ENCODE measurements around the gene PIPOX.
A peak's percentile ranks its signal among the peaks of the same experiment; 100 is the strongest.
"Not testable (repeated sequence)": the region's sequence is repeated elsewhere in the genome, so short reads cannot be mapped to it uniquely, and the experiment has no call there.

The PIPOX gene

DNA sequence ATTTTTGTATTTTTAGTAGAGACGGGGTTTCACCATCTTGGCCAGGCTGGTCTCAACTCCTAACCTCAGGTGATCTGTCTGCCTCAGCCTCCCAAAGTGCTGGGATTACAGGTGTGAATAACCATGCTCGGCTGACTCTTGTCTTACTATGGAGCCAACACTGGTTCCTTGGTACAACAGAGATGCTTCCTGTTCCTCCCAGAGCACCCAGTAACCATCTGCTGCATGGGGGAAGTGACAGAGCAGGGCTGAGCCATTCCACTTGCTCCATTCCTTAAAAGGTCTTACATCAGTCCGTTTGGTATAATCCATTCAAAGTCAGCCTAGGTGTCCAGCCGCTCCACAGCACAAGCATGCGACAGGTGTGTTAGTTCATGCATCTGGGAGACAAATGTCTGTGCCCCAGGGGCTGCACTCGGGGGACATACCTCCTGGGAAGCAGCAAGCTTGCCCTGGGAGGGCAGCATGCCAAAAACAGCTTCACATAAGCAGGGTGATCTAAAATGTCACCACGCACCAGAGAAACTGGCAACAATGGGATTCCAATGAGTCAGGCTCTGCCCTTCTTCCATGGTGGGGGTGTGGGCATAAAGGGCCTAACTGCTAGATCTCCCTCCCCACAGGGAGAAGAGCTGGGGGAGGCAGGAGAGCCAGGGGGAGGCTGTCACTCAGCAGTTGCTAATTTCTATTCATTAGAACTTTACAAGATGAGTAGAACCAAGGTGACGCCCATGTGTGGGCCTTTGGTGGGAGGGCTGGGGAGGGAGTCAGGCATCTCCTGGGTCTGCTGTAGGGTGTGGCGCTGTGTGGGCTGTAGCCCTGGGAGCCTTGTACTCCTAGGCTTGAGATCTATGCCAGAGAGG lies 35.5 kb downstream of the PIPOX start:
- DNase-seq: no peak

DNA sequence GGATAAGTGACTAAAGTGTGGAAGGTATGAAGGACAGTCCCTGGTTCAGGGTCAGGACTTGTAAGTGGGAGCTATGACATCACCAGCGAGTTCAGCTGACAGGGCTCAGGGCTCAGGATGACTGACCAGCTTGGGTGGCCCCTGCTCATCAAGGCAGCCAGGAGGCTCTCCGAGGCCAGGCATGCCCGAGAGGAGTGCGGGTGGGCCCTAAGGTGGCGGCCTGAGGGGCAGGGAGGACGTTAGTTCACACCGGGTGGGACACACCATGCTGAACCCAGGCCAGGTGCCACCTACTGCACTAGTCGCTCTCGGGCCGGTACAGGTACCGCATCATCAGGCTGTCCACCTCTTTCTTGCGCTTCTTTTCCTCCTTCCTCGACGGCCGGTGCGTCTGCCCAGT lies 36.5 kb downstream of the PIPOX start:
- DNase-seq: no peak

DNA sequence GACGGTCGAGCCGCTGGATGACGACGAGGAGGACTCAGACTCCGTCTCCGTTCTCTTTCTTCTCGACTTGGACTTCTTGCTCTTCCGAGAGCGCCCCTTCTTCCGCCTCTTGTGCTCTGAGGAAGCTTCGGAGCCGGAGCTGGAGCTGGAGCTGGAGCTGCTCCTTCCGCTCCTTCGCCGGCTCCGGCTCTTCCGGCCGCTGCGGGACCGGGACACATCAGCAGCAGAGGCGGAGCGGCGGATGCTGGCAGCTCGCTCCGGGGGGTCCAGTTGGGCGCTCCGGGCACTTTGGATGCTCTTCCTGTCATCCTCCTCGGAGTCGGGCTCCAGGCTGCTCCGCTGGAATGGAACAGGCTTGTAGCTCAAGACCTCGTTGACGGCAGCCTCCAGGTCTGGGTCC lies 36.9 kb downstream of the PIPOX start:
- no peak for DNase-seq

DNA sequence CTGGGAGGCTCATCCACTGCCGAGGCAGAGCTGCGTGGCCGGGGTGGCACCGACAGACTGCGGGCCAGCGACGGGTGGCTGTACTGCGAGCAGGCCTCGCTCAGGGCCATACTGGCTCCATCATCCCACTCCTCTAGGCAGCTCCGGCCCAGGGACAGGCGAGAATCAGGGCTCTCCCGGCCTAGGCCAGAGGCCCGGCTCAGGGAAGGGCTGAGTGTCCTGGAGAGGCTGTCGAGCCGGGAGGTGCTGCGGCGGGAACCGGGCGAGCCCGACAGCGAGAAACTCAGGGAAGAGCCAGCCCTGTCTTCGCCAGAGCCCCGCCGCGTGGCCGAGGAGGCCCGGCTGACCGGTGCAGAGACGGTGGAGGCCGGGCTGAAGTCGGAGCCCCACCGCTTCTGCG lies 37.4 kb downstream of the PIPOX start:
- no peak for DNase-seq

DNA sequence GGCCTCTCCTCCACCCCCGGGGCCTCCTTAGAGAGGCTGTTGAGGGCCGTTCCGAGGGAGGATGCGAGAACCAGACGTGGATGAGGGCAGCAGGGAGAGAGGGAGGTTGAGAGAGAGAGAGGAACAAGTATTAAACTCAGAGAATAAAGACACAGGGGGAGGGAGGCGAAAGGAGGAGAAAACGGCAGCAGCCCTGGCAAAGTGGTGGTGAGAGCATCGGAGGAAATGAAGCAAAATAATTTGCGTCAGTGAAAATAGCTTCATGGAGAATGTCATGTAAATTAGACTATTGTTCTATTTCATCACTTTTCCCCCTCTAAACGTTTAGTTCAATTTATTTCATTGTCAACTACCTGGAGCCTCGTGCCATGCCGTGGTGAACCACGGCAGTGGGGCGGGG lies 38.0 kb downstream of the PIPOX start:
- DNase-seq: no peak

DNA sequence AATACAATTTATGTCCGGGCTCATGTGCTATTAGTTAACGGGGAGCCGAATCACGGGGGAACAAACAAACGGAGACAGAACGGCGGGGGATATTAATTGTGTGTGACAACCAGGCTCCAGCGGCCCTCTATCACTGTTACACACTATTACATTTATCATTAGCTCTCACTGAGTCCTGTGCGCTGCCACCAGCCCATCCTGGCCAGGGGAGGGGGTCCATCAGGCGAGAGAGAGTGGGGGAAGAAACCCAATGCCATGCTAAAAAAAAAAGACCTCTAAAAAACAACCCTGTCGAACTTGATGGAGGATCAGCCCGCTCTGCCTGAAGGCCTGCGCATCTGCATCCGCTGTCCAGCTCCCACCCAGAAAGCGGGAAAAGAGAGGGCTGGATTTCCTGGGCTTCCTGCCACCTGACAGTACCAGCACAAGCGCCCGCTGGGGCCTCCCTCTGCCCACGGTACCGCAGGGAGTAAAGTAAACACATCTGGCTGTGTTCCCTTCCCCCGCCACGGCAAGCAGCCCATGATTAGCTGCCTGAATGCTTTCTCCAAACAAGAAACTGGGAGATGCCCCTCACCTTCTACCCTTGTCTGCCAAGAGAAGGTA lies 41.7 kb downstream of the PIPOX start:
- DNase-seq: peak; percentile 84

DNA sequence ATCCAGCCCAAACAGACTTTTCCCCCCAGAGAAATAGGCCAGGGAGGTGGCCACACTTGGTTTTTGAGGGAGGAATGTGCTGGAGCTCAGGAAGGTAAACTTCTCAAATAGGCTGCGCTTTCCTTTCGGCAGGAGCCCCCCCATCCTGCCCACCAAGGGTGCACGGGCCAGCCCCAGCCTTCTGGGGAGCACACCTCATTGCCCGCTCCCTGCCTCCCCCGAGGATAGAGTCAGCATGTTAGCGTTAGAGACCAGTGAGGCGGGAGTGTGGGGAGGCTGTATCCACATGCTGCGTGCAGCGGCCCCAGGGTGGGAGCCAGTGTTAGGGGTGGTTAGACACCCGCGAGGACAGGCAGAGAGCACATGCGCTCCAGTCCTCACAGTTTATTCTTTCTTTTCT lies 42.3 kb downstream of the PIPOX start:
- DNase-seq: no peak

DNA sequence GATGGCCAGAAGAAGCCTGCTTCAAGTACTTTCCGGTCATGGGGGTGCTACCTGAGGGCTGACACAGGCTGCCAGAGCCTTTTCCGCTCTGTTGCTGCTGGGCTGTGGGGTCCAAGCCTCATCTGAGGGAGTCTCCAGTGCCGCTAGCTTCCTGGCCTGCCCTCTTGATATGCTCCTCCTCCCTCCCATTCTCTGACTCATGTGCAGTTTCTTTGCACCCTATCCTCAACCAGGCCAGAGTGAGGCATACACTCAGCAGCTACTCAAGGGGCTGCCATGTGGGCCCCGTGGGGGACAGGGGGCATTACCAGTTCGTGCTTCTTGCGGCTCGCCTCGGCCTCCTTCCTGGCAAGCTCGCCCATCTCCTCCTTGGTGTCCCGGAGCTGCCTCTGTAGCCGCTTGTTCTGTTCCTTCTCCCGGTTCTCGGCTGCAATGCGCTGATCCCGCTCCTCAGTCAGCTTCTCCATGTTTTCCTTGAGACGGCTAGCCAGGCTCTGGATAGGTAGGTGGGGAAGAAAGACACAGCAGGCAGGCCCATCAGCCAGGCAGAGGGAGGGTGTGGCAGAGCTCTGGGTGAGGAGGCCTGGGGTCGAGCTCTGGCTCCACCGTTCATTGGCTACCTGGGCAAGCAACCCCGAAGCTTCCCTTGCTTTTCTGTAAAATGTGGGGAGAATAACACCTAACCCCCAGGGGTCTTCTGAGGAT lies 43.8 kb downstream of the PIPOX start:
- no peak for DNase-seq

DNA sequence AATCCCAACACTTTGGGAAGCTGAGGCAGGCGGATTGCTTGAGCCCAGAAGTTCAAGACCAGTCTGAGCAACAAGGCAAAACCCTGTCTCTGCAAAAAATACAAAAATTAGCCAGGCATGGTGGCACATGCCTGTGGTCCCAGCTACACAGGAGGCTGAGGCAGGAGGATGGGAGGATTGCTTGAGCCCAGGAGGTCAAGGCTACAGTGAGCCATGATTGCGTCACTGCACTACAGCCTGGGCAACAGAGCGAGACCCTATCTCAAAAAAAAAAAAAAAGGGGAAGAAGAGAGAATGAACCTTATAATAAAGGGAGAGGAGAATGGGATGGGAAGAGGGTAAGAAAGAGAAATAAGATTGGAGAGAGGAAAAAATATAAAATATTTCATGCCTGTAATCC lies 45.8 kb downstream of the PIPOX start:
- DNase-seq: not testable (repeated sequence)

DNA sequence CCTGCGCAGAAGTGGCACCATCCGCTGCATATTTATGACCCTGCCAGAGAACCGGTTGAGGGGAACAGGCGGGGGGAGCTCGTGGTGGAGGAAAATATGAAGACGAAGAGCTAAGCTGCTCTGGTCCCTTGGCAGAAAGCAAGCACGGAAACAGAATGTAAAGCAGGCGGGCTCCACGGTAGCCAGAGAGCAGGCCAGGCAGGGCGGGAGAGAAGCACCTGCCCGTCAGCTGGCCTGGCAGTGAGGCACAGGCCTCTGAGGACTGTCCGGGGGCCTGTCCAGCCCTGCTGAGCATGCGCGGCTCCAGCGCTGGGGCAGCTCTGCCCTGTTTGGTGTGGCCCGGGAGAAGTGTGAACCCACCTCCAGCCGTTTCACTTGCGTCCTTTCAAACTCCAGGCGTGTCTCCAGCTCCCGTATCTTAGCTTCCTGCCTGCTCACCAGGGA lies 46.7 kb downstream of the PIPOX start:
- no peak for DNase-seq

DNA sequence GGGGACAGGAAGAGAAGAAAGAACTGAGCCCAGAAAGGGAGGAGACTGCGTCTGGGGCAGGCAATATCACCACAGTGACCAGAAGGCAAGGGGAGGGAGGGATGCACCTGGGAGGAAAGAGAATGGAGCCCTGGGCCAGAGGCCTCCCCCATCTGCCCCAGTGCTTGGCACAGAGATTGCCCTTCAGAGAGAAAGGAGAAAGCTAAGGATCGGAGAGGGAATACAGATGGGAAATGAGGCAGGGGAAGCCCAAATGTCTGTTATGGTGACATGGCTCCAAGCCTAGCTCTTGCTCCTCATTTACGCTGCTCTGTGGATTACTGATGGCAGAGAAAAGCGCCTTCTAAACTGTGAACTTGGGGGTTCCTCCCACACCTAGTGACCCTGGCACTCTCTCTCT lies 47.2 kb downstream of the PIPOX start:
- DNase-seq: no peak

DNA sequence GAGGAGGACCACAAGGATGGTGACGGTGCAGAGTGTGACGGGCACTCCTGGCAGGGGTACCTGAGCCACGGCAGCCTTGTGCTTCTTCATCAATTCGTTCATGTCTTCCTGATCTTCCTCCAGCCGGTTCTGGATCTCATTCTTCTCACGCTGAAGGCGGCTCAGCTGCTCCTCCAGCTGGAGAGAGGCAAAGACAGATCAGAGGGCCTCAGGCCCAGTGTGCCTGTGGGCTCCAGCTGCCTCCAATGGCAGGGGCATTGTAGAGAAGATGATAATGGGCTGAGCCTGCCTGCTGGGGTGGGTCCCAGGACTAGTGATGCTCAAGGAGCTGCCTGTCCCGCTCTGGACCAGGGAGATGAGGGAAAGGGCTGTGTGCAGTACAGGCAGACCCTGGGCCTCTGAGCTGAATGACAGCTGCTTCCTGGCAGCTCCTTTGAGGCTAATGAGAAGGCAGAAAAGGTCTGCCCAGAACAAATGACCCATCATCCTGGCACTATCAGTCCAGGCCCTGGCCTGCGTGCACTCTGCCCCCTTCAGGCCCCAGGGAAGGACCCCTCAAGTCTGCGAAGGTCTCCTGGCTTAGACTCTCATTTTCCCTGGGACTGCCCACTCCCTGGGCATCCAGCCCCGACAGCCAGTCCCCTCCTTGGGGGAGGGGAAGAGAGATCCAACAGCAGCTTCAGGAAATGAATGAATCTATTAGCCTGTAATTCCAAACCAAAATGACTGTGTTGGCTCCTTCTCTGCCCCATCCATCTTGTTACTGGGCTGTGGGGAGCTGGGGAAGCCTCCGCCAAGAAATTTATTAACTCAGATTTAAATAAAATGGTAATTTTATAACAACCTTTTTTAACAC lies 48.0 kb downstream of the PIPOX start:
- no peak for DNase-seq

DNA sequence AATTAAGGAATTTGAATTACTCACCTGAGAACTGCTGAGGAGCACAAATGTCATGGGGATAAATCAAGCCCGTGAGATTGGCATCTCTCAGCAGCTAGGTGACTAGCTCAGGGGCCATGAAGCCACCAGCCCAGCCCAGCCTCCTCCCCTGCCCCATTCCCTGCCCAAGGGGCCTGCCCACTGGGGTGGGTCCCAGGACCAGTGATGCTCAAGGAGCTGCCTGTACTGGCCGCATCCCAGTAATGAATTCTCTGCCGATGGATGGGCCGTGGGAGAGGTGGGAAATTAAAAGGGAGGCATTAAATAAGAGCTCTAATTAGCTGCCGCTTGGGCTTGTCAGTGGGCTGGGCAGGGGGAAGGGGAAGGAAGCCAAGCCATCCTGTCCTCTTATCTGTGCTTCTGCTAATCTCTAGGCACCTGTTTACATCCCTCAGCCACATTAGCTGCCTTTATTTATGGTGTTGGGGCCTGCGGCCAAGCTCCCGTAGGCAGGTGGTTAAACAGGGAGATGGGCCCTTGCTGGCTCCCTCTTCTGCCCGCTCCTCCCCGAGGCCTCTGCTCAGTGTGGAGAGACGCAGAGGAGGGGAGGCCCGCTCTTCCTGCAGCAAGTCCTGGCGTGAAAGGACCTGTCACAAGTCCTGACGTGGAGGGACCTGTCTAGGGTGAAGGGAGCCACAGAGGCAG lies 48.8 kb downstream of the PIPOX start:
- DNase-seq: peak; percentile 85

DNA sequence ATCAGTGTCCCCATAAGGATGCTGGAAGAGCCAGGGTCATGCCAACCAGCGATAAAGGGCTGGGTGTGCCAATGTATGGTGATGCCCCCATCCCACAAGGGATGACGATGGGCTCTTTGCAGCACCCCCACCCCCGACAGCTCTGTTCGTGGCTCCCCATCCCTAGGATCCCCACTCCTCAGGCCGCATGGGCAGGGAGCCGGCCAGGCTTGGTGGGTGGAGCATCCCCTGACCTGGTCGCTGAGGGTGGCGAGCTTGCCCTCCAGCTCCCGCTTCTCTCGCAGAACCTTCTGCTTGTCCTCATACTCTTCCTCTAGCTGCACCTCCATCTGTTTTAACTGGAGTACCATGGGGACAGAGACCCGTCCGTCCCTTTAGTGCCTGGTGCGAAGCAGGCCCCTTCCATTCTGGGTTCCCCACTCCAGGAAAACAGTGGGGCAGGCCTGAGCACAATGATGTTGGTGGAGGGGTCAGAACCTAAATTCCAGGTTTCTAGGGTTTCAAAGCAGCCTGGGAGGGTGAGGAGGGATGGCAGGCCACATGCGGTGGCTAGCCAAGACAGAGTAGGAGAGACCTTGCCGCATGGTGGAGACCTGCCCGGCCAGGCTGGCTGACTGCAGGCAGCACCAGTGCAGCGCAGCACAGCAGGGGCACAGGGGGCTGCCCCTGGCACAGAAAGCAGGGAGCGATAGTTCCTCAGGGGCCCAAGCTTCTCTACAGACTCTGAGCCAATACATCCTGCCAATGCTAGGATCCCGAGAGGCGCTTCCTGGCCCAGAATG lies 50.3 kb downstream of the PIPOX start:
- no peak for DNase-seq

DNA sequence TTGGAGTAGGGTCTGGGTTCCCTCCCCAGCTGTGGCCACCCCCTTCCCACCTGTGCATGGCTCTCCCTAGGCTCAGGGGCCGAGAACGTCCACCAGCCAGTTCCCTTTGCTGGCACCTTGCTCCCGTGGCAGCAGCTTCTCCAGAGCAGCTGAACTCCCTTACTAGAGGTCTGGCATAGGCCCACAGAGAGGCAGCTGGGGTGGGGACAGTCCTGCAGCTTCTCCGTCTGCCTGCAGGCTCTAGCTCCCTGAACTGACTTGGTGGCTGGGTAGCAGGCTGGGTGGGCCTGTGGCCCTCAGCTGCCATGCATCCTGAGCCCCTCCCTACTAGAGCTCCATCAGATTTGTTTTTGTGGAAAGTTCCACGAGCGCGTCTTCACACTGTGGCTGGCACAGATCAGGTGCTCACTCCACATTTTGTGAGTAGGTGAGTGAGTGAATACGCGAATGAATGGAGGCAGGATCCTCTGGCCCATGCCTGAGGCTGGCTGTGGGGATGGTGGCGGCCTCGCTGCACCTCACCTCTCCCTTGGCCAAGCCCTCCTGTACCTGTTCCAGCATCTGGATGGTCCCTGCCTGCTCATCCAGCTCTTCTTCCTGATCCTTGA lies 51.3 kb downstream of the PIPOX start:
- DNase-seq: no peak

DNA sequence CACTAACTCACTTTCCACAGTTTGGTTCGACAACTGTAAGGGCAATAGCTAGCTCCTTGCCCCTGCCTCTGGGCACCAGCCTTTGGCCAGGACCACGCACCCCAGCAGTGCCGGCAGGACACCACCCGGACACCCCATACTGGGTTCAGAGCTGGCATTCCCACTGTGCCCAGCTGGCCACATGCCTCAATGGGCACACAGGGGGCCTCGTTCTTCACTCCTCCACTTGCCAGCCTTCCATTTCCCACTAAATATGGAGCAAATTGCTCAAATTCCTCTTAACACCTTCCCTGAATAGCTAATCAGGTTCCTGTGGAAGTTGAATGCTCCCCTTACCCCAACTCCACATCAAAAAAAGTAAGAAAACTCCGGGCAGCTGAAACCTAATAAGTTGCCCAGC lies 52.5 kb downstream of the PIPOX start:
- no peak for DNase-seq

DNA sequence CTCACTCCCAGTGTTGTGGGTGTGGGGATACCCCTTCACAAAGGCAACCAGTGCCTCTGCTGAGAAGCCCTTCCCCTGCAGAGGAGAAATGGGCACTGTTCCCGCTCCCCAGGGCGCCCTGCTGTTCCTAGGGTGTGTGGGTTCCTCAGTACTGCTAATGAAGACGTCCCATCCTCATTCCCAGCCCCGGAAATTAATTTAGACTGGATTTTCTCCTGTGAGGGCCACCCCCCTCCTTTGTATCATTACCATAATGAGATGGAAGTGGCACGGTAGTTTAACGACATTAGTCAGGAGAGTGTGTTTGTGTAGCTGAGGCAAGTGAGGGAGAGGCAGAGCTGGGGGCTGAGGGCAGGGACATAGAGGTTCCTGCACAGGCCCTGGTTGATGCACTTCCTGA lies 53.2 kb downstream of the PIPOX start:
- peak; percentile 68 for DNase-seq

DNA sequence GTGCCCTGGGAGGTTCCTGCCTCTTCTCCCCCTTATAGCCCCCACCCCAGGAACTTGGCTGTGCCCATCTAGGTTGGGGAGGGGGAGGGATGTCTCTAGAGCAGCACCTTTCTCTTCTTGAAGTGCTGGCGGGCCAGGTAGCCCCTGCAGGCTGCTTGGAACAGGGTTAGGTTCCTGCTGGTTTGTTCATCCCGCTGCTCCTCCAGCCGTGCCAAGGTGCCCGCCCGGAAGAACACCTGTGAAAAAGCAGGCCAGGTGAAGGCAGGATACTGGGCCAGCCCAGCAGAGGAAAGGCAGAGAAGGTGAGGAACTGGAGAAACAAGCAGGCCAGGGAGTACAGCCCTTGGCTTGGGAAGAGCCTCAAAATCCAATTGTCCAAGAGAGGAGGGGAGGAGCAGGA lies 56.6 kb downstream of the PIPOX start:
- no peak for DNase-seq

DNA sequence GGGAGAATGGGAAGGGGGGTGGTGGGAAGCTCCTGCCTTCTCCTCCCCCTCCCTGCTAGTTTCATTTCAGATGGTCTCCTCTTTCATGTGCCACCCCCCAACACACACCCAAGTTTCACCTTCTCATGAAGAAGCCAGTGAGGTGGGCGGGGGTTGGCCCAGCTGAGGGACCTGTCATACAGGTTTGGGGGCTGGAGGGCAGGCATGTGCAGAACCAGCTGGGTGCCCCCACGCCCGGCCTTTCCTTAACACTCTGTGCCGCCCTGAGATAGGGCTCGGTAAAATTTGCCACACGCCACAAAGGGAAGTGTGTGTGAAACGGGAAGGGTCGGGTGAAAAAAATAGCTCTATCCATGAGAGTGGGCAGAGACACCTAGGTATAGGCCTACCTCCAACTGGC lies 57.4 kb downstream of the PIPOX start:
- DNase-seq: no peak

DNA sequence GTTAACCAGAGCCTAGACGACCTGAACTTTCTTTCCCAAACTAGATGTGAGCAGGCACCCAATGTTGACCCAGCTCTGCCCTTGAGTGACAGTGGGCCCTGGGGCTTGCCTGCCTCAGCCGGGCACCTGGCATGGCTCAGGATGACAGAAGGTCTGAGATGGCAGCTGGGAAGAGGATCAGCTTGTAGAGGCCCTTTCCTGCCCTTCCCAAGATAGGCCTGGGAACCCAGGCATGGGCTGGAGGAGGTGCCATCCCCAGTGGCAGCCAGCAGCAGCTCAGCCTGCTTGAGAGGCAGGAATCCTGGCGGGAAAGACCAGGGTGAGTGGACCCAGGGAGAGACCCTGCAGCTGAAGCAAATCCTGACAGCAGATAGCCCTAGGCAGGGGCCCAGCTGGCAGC lies 59.1 kb downstream of the PIPOX start:
- DNase-seq: no peak

DNA sequence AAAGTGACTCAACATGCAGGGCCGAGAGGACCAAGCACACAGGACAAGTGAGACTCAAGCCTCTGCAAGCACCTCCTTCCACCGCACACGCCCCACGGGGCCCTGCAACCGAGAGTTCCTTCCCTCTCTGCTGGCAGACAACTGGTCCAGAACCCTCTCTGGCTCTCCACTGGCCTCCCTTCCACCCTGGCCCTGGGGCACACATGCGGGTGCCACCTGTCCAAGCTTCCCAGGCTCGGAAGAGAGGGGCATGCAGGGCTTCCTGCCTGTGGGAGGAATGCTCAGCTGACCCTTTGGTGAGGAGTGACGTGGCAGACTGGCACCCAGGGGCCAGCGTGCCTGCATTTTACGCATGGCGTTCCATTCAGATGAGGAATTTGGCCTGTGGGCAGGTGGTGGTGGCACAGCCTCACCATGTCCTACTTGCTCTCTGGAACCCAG lies 59.8 kb downstream of the PIPOX start:
- no peak for DNase-seq
